Putamen (tissue), 1 donor: Measurements from ENCODE around the gene ZNRF1.
A peak's percentile ranks its signal among the peaks of the same experiment; 100 is the strongest.

Experiments
- DNase-seq: peaks from one replicate; pipeline ENCODE4 v3.0.0-alpha.2; 2016; ENCODE audit warnings: low spot score

The ZNRF1 gene

DNA sequence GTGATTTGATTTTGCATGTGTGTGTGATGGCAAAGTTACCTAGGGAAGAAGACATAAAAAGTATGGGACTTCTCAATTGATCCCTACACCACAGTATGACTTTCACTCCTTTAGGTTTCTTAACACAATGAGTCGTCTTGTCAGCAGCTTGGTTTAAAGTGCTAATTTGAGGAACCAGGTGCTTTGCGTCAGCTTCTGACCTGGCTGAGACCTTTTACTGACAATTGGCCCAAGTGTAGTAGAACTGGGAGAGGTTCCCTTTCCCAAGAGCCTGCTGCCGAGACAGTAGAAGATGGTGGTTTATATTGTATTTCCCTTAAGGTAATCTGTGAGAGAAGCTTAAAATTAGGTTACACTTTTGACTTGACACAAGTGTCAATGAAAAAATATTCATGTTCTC, 62.8 kb downstream of the ZNRF1 start:
- DNase-seq: no peak

- DNase-seq: no peak
Measured at GRCh38 chr16:75062135-75062975, 63.5 kb downstream of the ZNRF1 start.

GRCh38 chr16:75062976-75063346, 64.1 kb downstream of the ZNRF1 start:
- no peak for DNase-seq

DNA sequence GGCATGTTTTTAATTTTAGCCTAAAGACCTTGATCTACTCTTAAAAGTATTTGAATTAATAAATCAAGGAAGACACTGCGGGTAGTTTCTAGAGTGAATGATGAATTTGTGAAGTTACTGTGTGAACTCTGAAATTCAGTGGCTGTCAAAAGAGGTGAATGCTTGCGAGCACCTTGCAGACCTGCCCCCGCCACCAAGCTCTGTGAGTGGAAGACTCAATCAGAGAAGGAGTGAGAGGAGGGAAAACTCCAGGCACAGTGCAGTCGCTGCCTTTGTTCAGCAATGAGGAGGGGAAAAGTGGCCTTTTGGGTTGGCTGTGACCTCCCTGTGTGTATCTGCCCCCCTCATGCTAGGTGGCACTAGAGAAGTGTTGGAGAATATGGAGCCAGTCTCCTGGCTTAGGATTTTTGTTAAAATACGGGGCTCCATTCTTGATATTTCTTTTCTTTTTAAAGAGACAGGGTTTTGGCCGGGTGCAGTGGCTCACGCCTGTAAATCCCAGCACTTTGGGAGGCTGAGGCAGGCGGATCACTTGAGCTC, 64.8 kb downstream of the ZNRF1 start:
- DNase-seq: peak; percentile 49

DNA sequence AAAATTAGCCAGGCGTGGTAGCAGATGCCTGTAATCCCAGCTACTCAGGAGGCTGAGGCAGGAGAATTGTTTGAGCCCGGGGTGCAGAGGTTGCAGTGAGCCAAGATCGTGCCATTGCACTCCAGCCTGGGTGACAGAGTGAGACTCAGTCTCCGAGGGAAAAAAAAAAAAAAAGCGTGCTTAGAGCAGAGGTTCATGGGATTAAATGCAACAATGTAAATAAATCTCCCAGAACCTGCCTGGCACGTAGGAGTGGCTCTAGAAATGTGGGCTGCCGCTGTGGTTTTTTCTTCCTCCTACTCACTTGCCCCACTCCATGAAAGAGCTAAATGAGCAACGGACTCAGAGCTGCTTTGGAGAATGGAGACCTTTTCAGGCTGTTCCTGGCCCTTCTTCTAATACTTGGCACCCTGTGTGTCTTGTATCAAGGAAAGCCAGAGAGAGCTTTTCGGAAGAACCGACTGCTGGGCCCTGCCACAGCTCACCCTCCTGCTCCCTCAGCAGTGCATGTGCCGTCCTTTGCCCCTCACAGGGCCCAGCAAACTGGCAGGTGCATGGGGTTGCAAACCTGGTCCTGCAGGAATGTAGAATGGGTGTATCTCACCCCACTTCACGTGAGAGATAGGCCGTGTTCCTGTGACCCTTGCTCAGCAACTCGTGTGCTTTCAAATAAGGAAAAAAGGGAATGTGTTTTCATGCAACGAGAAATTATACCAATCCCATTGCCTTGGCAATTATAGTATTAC, 65.8 kb downstream of the ZNRF1 start:
- no peak for DNase-seq

- no peak for DNase-seq
Measured at GRCh38 chr16:75065149-75065505, 66.3 kb downstream of the ZNRF1 start.

DNA sequence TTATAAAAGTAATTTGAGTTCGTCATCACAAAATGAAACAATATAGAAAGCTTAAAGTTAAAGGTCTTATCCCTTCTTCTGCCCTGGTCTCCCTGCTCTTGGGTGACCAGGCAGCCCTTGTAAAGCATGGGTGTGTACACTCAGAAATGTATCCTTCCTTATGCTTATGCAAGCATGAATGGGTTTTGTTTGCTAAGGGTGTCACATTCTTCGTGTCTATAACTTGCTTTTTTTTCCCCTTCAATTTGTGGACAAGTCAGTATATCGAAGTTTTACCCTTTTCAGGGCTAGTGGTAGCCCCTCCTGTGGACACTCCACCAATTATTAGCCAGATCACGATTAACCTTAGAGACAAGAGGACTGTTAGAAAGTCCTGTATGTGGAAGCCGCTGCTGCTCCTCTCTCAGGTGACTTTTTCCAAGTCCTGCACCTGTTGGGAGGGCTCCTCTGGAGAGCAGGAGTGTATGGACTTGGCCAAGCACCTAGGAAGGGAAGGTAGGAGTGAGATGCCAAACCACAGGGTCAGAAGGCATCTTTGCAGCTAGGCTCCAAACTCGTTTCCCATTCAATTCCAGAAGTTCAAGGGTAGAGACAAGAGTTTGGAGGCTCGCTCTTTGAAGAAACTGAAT, 66.8 kb downstream of the ZNRF1 start:
- no peak for DNase-seq

DNA sequence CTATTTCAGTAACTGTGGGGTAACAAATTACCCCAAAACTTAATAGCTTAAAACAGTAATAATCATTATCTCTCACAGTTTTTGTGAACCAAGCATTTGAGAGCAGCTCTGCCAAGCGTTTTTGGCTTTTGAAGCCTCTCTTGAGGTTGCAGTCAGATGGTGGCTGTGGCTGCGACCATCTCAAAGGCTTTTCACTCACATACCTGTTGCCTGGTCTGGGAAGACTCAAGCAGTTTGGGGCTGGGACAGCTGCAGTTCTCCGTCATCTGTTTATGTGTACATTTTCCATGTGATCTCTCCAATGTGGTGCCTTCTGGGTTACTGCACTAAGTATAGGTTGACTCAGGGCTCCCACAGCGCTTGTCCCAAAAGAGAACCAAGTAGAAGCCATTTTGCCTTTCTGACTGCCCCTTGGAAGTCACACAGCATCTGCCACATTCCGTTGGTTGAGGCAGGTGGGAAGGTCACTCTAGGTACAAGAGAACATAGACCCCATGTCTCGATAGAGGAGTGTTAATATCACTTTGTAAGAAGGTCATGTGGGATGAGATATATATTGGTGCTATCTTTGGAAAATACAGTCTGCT, 68.1 kb downstream of the ZNRF1 start:
- DNase-seq: no peak

DNA sequence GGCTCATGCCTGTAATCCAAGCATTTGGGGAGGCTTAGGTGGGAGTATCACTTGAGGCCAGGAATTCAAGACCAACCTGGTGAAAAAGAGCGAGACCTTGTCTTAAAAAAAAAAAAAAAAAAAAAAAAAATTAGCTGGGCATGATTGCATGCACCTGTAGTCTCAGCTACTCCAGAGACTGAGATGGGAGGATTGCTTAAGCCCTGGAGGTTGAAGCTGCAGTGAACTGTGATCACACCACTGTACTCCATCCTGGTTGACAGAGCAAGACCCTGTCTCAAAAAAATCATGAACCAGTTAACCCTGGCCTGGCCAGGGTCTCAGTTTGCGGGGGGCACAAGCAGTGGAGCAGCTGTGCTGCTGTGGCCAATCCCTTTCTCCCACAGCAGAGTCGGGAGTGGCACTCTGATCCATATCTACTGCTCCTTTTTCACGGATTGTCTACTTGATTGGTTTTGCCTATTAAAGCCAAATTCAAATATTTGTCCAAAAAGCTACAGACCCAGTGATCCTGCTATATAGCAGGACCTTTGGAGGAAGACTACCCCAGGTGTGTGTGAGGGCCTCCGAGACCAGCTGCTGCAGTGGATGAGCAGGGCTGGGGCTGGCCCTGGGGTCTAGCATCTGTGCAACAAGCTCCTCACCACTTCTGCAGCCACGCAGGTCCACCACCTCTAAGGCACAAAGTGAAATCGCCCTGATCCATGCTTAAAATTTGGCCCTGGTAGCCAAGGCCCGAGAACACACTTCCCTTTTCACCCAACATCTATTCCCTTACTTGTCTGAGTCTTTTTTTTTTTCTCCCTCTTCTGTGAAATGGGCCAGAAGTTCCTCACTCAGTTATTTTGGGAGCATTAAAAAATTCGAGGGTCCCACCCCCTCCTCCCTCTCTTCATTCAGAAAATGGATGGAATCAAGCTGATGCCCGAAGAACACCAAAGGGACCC, 69.5 kb downstream of the ZNRF1 start:
- no peak for DNase-seq

GRCh38 chr16:75070012-75070841, 71.4 kb downstream of the ZNRF1 start:
- peak; percentile 65 for DNase-seq

- DNase-seq: no peak
Measured at GRCh38 chr16:75071621-75072020, 72.8 kb downstream of the ZNRF1 start.

DNA sequence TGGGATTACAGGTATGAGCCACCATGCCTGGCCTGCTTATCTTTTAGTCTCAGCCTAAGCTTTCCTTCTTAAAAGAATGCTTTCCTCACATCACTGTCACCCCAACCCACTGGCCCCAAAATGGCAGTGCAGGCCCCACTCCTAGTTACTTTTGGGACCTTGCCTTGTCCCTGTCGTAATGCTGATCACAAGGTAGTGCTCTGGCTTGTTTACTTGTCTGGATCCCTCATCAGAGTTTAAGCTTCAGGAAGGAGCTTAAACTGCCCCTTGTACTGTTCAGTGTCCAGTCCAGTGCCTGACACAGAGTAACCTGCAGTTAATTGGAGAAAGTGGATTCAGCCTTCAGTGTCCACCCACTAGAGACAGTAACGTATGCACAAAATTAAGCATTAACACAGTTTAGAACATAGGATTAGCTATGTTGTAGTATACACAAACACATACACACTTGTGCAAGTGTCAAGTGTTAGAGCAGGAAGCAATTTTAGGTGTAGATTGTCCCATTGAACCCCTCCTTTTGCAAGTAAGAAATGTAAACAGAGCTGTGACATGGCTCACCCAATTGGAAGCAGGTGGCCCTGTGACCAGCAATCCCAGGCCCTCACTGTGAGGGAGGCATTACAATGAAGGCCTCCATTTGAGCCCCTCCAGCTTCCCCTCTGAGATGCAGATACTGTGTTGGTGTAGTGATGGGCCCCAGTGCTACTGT, 73.6 kb downstream of the ZNRF1 start:
- no peak for DNase-seq

DNA sequence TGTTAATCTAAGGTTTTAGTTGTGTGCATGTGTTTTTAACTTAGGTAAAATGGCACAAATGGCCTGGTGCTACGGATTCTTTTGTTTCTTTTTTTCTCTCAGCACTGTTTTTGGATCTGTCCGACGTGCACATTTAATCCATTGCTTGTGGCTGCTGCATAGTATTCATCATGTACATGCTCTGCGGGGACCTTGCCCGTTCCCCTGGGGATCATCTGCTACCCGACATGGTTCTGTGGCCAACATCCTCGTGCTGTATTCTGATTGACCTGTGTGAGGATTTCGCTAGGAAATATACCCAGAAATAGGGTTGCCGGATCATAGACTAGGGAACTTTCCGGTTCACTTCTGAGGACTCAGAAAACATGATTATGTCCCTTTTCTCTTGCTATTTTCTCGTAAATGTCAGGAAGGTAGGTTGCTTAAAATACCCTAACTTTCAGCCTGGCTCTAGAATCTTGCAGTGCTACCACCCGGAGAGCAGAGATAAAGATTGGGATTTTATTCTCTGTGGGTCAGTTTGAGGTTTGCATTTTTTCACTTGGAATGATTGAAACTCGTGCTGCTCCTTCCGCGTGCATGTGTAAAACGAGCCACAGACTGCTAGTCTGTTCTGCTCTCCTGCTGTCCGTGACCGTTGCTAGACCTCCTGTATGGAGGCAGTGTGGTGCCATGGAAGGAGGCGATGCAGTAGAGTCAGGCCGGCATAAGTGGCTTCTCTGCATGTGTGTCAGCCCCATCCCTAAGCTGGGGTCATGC, 74.9 kb downstream of the ZNRF1 start:
- no peak for DNase-seq

DNA sequence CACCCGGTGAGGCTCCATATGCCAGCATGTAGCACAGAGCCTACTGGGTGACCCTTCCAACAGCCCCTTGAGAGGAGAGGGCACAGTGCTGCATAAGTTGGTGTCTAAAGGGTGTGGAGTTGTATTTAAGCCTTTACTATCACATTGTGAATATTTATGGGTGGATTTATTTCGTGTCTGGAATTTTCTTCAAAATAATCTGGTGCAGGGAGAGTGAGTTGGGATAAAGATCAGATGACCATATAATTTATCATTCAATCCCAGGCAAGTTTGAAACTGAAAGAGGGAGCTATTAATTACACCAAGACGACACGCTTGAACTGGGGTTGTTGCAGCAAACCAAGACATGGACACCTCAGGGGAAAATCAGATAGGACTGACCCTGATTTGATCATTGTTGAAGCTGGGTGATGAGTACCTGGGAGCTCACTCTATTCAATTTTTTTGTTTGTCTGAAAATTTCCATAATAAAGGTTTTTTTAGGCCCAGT, 75.5 kb downstream of the ZNRF1 start:
- DNase-seq: no peak

GRCh38 chr16:75074920-75075687, 76.3 kb downstream of the ZNRF1 start:
- DNase-seq: no peak

- no peak for DNase-seq
Measured at GRCh38 chr16:75075688-75076268, 77.0 kb downstream of the ZNRF1 start.

DNA sequence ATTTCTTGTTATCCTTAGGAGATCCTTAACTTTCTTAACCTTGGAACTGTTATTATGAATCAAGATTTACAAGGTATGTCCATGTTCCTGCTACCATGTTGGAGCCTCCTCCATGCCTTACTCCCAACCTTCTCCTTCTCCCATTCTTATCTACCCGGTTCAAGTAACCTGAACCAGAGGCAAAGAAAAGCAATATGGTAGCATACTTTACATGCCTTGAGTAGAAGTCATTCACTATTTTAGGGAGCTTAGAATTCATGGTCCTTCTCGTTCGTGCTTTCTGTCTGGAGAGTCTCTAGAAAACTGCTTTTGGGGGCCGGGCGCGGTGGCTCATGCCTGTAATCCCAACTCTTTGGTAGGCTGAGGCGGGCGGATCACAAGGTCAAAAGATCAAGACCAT, 80.1 kb downstream of the ZNRF1 start:
- no peak for DNase-seq
